Natural killer cell (primary cell): ENCODE results near the gene SDHA. TPM values are rescaled to one million over a fixed set of nuclear protein-coding genes. Genes with fewer than 3 reads are reported as not detected.

Experiments used
- ATAC-seq, 3 donors: fragments of 150-1000 bp in 2 of 3; fragments of 200-7000 bp in 1 of 3; cut with Tn5 transposase; 1 replicate in 1 of 3; 2 replicates in 2 of 3; pipeline ENCODE4 v1.10.0; 2021; ENCODE audit warnings: mild to moderate bottlenecking in 2 of 3, moderate library complexity in 2 of 3
- DNase-seq, 2 donors: peaks; one replicate each; pipeline versions ENCODE4 v3.0.0 to v3.0.0-alpha.2; 2013 to 2021; ENCODE audit warnings: mixed read lengths in 1 of 2
- H3K27ac ChIP-seq: one replicate; pipeline ENCODE4 v1.5.1; 2013; ENCODE audit warnings: mild to moderate bottlenecking, low read length
- H3K27me3 ChIP-seq: one replicate; pipeline ENCODE4 v1.6.1; 2013; ENCODE audit warnings: low read length; ENCODE audit not compliant: control insufficient read depth, insufficient read depth
- H3K36me3 ChIP-seq: one replicate; pipeline ENCODE4 v1.6.1; 2013; ENCODE audit warnings: low read length; ENCODE audit not compliant: control insufficient read depth, insufficient read depth
- H3K4me1 ChIP-seq: one replicate; pipeline ENCODE4 v1.6.1; 2013; ENCODE audit warnings: low read length; ENCODE audit not compliant: control insufficient read depth, insufficient read depth
- H3K4me3 ChIP-seq: one replicate; pipeline ENCODE4 v1.5.1; 2013; ENCODE audit warnings: low read length
- H3K9me3 ChIP-seq: one replicate; pipeline ENCODE4 v1.6.1; 2013; ENCODE audit warnings: low read length; ENCODE audit not compliant: control insufficient read depth, insufficient read depth
- H3K27ac Mint-ChIP-seq, 2 donors: one replicate each; pipeline ENCODE4 v1.8.0; 2022; ENCODE audit warnings: mild to moderate bottlenecking in 2 of 2, mixed read lengths in 2 of 2, moderate library complexity in 1 of 2
- H3K27me3 Mint-ChIP-seq, 2 donors: one replicate each; pipeline ENCODE4 v1.8.0; 2022; ENCODE audit warnings: low read depth in 2 of 2, mixed read lengths in 2 of 2
- H3K36me3 Mint-ChIP-seq: one replicate; pipeline ENCODE4 v1.8.0; 2022; ENCODE audit warnings: mixed read lengths
- H3K4me1 Mint-ChIP-seq, 2 donors: one replicate each; pipeline ENCODE4 v1.8.0; 2022; ENCODE audit warnings: mixed read lengths in 2 of 2
- H3K4me3 Mint-ChIP-seq: one replicate; pipeline ENCODE4 v1.8.0; 2022; ENCODE audit warnings: mild to moderate bottlenecking, moderate library complexity, mixed read lengths
- H3K9me3 Mint-ChIP-seq, 2 donors: one replicate each; pipeline ENCODE4 v1.8.0; 2022; ENCODE audit warnings: mixed read lengths in 2 of 2
- CTCF ChIP-seq: fragments of 200-600 bp; IDR thresholded peaks from one replicate; pipeline ENCODE4 v1.8.0; 2022; ENCODE audit warnings: antibody characterized with exemption
- WGBS: methylation state at CpG from one replicate; pipeline ENCODE4 v1.1.7; 2013; ENCODE audit warnings: missing lambda C conversion rate; ENCODE audit not compliant: insufficient coverage; 5-methylcytosine and 5-hydroxymethylcytosine counted together
- intact Hi-C: fragments of 100-400 bp; cut with micrococcal nuclease; formaldehyde crosslinking; loops from one replicate; pipeline ENCODE4 v1.14.2; 2022
- total RNA-seq, 4 donors: library from RNA; stranded (reverse); fragments of 120-200 nt in 1 of 4; gene quantifications; one replicate each; pipeline versions ENCODE4 v1.2.3 to v1.2.4, GENCODE V29; 2013 to 2022

Gene SDHA
- total RNA-seq, 3 donors from 2014 or later (not counting 1 experiment from before 2014, with no cell fraction given): 173 to 183 (median 173) TPM

GRCh38 chr5:186091-187041, 31.8 kb upstream of the SDHA start:
- no peak for TF ChIP-seq CTCF
- Histone ChIP-seq H3K4me3 (no peak overlapping the region), H3K4me1 (peaks cover 9% of the 10 kb centered on the region), H3K27me3 (no peaks in the 10 kb centered on the region), H3K36me3 (no peaks in the 10 kb centered on the region), H3K9me3 (no peaks in the 10 kb centered on the region), H3K27ac (no peak overlapping the region)
- DNase-seq (no peak), ATAC-seq (no peak)
- WGBS: 81% methylated on average over 27 of the region's 28 CpGs
- no peak overlapping the region for H3K4me3 Mint-ChIP-seq
- H3K9me3 Mint-ChIP-seq: no peaks in the 10 kb centered on the region
- H3K36me3 Mint-ChIP-seq: no peaks in the 10 kb centered on the region
- peaks cover 8 to 10% of the 10 kb centered on the region in 2 donors for H3K4me1 Mint-ChIP-seq
- intact Hi-C loops: no loop called here
- H3K27ac Mint-ChIP-seq: no peak overlapping the region
- H3K27me3 Mint-ChIP-seq: peaks cover 0 to 8% of the 10 kb centered on the region in 2 donors

GRCh38 chr5:187042-187431, 31.1 kb upstream of the SDHA start:
- intact Hi-C loops: no loop called here
- Mint-ChIP-seq H3K4me1 (peaks cover 8 to 10% of the 10 kb centered on the region in 2 donors), H3K27me3 (peaks cover 0 to 8% of the 10 kb centered on the region in 2 donors), H3K36me3 (no peaks in the 10 kb centered on the region), H3K27ac (no peak overlapping the region), H3K9me3 (no peaks in the 10 kb centered on the region), H3K4me3 (no peak overlapping the region)
- no peak for TF ChIP-seq CTCF
- WGBS: 85% methylated on average over 13 of the region's 13 CpGs
- DNase-seq (no peak), ATAC-seq (no peak)
- Histone ChIP-seq H3K4me1 (peaks cover 9% of the 10 kb centered on the region), H3K27ac (no peak overlapping the region), H3K9me3 (no peaks in the 10 kb centered on the region), H3K36me3 (no peaks in the 10 kb centered on the region), H3K4me3 (no peak overlapping the region), H3K27me3 (no peaks in the 10 kb centered on the region)

GRCh38 chr5:187617-188451, 30.3 kb upstream of the SDHA start:
- H3K27me3 ChIP-seq: no peaks in the 10 kb centered on the region
- 75% methylated on average over 21 of the region's 21 CpGs for WGBS

More at GRCh38 chr5:187617-188451, 30.3 kb upstream of the SDHA start:
- H3K4me1 ChIP-seq: peaks cover 9% of the 10 kb centered on the region
- H3K4me3 ChIP-seq: no peak overlapping the region
- TF ChIP-seq CTCF: no peak
- Mint-ChIP-seq H3K4me3 (peak overlapping the region; percentile 40), H3K27ac (peak overlapping the region in 1 of 2 donors; percentile 62), H3K27me3 (peaks cover 0 to 11% of the 10 kb centered on the region in 2 donors), H3K9me3 (no peaks in the 10 kb centered on the region), H3K4me1 (peaks cover 8 to 10% of the 10 kb centered on the region in 2 donors), H3K36me3 (no peaks in the 10 kb centered on the region)
- no peak overlapping the region for H3K27ac ChIP-seq
- ATAC-seq (no peak), DNase-seq (peak in 1 of 2 donors; percentile 9)
- H3K9me3 ChIP-seq: no peaks in the 10 kb centered on the region
- intact Hi-C loops: loop anchor here (1.0 to 2.0 kb wide), 2 partner anchors 32 to 243 kb away; no protein-coding TSS in a partner anchor
- no peaks in the 10 kb centered on the region for H3K36me3 ChIP-seq
